NCI-H774 (cell line): Measurements from ENCODE around the gene GREB1.

ENCODE experiments used
- DNase-seq: peaks from one replicate; lab custom pipeline; 2025; lab: John Stamatoyannopoulos, UW

The GREB1 gene

DNA sequence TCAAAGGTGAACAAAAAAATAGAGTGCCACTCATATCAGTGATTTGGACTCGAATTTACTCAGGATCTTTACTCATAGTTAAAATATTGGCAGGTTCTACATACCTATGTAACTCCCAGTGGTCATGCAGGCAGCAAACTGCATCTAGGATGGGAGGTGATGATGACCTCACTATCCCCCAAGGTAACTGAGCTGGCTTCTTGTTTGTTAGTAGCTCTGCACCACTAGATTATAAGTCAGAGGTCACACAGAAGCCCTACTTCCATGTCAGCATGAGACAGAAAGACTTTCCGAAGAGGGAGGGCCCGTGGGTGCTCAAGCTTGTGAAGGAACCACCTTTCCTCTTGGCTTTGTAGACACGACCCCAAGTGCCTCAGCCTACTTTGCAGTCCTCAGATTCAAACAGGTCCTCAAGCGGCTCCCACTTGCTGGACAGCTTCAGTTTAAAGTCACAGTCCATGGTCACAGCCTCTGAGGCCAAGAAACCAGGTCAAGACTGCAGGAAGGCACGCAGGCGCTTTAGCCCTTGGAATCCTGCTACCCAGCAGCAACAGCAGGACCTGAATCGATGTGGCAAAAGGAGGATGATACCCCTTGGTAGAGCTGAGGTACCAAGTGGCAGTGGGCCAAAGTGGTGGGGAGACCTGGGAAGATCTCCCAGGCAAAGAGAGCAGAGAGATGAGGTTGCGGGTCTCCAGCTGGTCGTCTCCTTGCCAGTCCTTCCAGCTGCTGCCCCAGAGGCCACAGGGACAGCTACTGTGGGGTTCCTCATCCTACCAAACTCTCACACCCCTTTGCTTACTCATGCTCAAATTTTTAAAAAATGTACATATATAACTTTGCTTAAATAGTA is 131.9 kb downstream of the GREB1 start:
- DNase-seq: no peak

- no peak for DNase-seq
Observed at GRCh38 chr2:11667194-11667593, 133.3 kb downstream of the GREB1 start.

GRCh38 chr2:11667866-11668637 is 134.2 kb downstream of the GREB1 start:
- DNase-seq: no peak

GRCh38 chr2:11669454-11670291 is 135.8 kb downstream of the GREB1 start, which contains the start of gene NTSR2:
TSS of gene NTSR2 (minus strand) at chr2:11670195. CDS start at chr2:11670129, 66 bp downstream.
- DNase-seq: no peak

DNA sequence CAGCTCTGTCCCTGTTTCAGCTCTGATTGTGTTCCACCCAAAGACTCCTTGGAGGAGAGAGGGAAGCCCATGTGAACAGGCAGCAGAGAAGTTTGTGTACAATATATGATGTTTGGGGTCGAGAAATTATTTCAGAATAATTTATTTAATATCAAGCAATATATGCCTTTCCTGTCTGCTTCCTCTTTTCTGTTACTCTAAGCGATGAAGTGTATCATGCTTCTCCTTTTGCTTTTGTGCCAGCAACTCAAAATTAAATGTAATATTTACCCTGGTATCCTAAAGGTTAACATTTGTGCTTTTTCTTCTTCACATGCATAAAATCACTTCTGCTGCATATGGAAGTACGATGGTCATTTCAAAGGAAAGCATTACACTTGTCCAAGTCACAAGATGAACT is 138.6 kb downstream of the GREB1 start:
- DNase-seq: no peak

- no peak for DNase-seq
Observed at GRCh38 chr2:11674983-11675382, 141.1 kb downstream of the GREB1 start.

DNA sequence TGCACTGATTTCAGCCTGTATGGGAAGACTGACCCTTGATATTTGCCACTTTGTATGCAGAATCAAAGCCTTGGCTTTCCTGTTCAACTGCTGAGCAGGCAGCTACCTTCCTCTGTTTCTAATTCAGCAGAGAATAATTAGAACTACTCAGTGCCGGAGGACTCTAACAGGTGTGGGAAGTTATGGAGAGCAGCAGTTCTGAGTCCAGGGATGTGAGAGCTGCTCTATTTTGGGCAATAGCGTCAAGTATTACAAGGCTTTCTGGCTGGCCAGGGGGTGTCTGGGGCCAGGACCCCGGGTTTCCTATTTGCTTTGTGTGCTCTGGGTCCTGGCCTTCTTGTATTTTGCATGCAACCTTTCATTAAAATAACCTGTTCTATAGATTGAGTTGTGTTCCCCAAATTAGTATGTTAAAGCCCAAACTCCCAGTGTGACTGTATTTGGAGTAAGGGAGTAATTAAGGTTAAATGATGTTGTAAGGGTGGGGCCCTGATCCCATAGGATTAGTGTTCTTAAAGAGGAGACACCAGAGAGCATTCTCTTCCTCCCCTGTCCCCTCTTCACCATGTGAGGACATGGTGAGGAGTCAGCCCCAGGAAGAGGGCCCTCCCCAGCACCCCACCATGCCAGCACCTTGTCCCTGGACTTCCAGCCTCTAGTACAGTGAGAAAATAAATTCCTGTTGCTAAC is 141.7 kb downstream of the GREB1 start:
- no peak for DNase-seq

GRCh38 chr2:11676640-11677039 is 142.8 kb downstream of the GREB1 start:
- DNase-seq: no peak

DNA sequence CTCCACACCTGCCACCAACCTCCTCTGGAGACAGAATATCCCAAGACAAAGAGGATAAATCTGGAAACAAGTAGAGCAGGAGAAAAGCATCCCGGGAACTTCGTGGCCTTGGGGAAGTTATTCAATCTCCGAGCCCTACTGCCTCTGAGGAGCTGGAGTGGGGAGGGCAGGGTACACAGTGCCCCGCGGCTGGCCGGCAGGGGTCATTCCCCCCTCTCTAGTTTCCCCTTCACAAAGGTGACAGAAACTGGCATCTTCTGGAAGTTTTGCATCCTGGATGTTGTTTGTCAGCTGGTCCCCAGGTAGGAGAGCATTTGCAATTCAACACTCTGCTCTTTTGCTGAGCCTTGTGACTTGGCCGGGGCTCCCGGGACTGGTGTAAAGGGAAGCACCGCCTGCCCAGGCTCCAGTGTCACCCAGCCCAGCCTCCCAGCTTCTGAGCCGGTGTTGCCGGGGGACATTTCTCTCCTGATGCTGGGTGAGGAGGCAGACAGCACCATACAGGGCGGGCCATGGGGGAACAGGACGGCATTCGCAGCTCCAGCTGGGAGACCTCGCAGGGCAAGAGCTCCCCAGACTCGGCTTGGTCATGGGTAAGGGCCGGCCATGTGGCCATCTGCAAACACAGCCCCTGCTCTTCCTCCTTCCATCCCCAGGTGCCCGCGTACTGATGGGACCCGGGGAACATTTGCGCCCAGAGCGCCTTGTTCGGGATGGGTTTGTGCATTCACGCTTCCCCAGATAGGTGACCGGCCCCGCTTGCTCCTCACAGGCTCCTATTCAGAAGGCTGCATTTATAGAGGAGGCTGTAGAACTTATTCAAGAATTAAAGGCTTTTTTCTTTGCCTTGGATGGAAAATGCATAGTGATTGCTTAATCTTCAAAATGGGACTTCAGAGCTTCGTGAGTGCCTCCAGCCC is 143.6 kb downstream of the GREB1 start:
- DNase-seq: no peak

GRCh38 chr2:11678306-11678960 is 144.6 kb downstream of the GREB1 start:
- DNase-seq: no peak

GRCh38 chr2:11679016-11679415 is 145.2 kb downstream of the GREB1 start:
- DNase-seq: no peak

DNA sequence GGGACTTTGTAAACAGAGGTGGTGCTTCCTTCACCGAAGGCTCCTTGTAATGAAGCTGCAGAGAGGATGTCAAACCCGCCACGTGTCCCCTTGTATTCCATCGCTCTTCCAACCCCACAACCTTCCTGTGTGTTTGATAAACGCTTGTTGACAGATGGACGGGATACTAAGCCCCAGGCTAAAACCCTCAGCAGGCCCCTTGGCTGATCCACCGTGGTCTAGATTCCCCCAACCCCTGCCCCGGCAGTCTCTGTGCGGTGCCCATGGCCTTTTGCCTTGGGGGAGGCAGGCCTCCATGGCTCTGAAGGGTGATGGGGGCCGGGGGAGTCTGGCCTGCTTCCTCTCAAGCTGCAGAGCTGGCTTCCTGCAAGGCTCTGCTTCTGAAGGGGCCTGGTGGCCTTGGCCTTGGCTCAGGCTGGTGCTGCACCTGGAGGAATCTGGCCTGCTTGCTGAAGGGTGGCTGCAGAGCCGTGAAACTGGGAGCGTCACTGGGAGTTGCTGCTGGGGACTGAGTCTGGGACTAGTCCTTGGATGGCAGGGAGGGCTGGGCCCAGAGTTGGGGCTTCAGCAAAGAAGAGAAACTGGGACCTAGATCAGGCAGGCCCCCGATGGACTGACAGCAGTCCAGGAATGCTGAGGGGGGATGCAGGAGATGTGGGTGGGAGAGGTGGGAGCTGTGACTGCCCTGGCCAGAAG is 145.8 kb downstream of the GREB1 start:
- DNase-seq: no peak

GRCh38 chr2:11680182-11680900 is 146.5 kb downstream of the GREB1 start:
- DNase-seq: no peak

- DNase-seq: no peak
Observed at GRCh38 chr2:11680901-11681721, 147.3 kb downstream of the GREB1 start.

DNA sequence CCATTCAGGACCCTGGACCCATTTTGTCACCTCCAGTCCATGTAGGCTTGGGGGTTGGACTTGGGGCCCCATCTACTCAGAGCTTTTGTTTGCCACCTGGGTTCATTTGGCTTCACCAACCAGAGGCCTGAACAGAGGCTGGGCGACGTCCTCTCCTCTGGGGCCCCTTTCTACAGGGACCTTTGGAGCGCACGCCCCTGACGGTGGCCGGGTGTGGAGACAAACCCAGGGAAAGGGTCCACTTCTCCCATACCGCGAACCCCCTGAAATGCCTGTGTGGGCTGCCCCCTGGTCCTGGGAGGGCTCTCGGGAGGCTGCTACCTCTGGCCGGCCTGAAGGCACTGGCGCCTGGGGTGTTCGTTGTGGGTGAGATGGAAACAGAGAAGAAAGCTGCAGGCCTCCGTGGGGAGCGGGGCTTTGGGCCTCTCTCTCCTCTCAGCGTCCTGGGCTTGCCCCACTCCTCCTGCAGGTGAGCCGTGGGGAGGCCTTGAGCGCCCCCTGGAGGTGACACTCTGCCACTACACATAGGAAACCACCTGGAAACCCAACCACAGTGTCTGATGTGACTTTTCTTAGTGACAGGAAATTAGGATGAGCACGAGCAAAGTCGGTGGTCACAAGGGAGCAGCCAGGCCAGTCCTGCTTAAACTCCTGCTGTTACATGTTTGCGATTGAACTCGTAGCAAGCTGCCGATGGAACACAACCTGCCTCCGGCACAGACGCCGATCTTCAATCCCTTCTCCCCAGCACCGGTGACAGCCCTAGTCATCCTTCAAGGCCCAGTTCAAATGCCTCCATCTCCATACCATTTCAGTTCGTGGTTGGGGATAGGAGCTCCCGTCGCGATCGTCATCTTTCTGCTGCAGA is 148.1 kb downstream of the GREB1 start:
- DNase-seq: peak; percentile 13

GRCh38 chr2:11682590-11682915 is 148.7 kb downstream of the GREB1 start:
- DNase-seq: no peak

GRCh38 chr2:11683476-11683875 is 149.6 kb downstream of the GREB1 start:
- DNase-seq: no peak
